HG02973 (cell line): ENCODE data around the gene AAK1.
"Not testable (repeated sequence)": the region's sequence is repeated elsewhere in the genome, so short reads cannot be mapped to it uniquely, and the experiment has no call there.

Experiments used
- ATAC-seq: cut with Tn5 transposase; IDR thresholded peaks from one replicate; pipeline ENCODE4 v1.9.1; 2021; ENCODE audit warnings: moderate library complexity; ENCODE audit not compliant: unreplicated experiment

The AAK1 gene

GRCh38 chr2:69628325-69629021 lies 15.1 kb downstream of the AAK1 start:
- no peak for ATAC-seq

- no peak for ATAC-seq
Observed at GRCh38 chr2:69625078-69625795, 18.3 kb downstream of the AAK1 start.

- no peak for ATAC-seq
Observed at GRCh38 chr2:69624611-69625010, 18.9 kb downstream of the AAK1 start.

GRCh38 chr2:69624131-69624530 lies 19.4 kb downstream of the AAK1 start:
- ATAC-seq: no peak

GRCh38 chr2:69623236-69623635 lies 20.3 kb downstream of the AAK1 start:
- ATAC-seq: no peak

GRCh38 chr2:69622805-69623204 lies 20.7 kb downstream of the AAK1 start:
- not testable (repeated sequence) for ATAC-seq

- not testable (repeated sequence) for ATAC-seq
Observed at GRCh38 chr2:69622017-69622540, 21.5 kb downstream of the AAK1 start.

GRCh38 chr2:69621440-69621839 lies 22.1 kb downstream of the AAK1 start:
- no peak for ATAC-seq

GRCh38 chr2:69620870-69621269 lies 22.7 kb downstream of the AAK1 start:
- ATAC-seq: no peak

GRCh38 chr2:69619725-69620124 lies 23.8 kb downstream of the AAK1 start:
- ATAC-seq: no peak

- no peak for ATAC-seq
Observed at GRCh38 chr2:69618362-69618761, 25.2 kb downstream of the AAK1 start.

GRCh38 chr2:69617744-69618143 lies 25.8 kb downstream of the AAK1 start:
- ATAC-seq: no peak

- ATAC-seq: no peak
Observed at GRCh38 chr2:69616755-69617154, 26.8 kb downstream of the AAK1 start.

GRCh38 chr2:69615969-69616368 lies 27.6 kb downstream of the AAK1 start:
- ATAC-seq: peak; percentile 54

- ATAC-seq: no peak
Observed at GRCh38 chr2:69615078-69615625, 28.4 kb downstream of the AAK1 start.

GRCh38 chr2:69612707-69613106 lies 30.8 kb downstream of the AAK1 start:
- no peak for ATAC-seq

GRCh38 chr2:69612200-69612599 lies 31.3 kb downstream of the AAK1 start:
- no peak for ATAC-seq

- no peak for ATAC-seq
Observed at GRCh38 chr2:69608109-69608508, 35.4 kb downstream of the AAK1 start.

GRCh38 chr2:69606771-69607170 lies 36.8 kb downstream of the AAK1 start:
- ATAC-seq: not testable (repeated sequence)

- ATAC-seq: no peak
Observed at GRCh38 chr2:69605284-69605683, 38.3 kb downstream of the AAK1 start.

GRCh38 chr2:69604836-69605235 lies 38.7 kb downstream of the AAK1 start:
- no peak for ATAC-seq
